Small intestine (tissue), 7 donors: ENCODE measurements around the gene SLC37A3. TPM values are rescaled to one million over a fixed set of nuclear protein-coding genes. Genes with fewer than 3 reads are reported as not detected.
A peak's percentile ranks its signal among the peaks of the same experiment; 100 is the strongest.

Experiments
- DNase-seq, 2 donors: peaks; one replicate each; pipeline versions ENCODE4 v3.0.0 to v3.0.0-alpha.2; 2013
- FAIRE-seq: peaks from 2 replicates; lab custom pipeline; 2012; peaks lifted over from hg19 to GRCh38; lab: Jason Lieb, UNC
- H3K27ac ChIP-seq, 3 donors: one replicate each; pipeline ENCODE4 v1.5.1; 2013; ENCODE audit warnings: low read length in 2 of 3, mild to moderate bottlenecking in 2 of 3, control low read depth in 1 of 3, inconsistent platforms in 1 of 3, low read depth in 1 of 3, moderate library complexity in 1 of 3
- H3K27me3 ChIP-seq, 3 donors: one replicate each; pipeline ENCODE4 v1.6.1; 2013; ENCODE audit warnings: low read length in 3 of 3, inconsistent platforms in 1 of 3; ENCODE audit not compliant: control insufficient read depth in 3 of 3, insufficient read depth in 3 of 3
- H3K36me3 ChIP-seq, 3 donors: one replicate each; pipeline ENCODE4 v1.6.1; 2013; ENCODE audit warnings: low read length in 3 of 3, inconsistent platforms in 1 of 3, low read depth in 1 of 3, mild to moderate bottlenecking in 1 of 3, moderate library complexity in 1 of 3; ENCODE audit not compliant: control insufficient read depth in 3 of 3, insufficient read depth in 2 of 3
- H3K4me1 ChIP-seq, 3 donors: one replicate each; pipeline ENCODE4 v1.6.1; 2013; ENCODE audit warnings: low read length in 2 of 3, inconsistent platforms in 1 of 3, low read depth in 1 of 3, mild to moderate bottlenecking in 1 of 3, moderate library complexity in 1 of 3; ENCODE audit not compliant: control insufficient read depth in 3 of 3, insufficient read depth in 2 of 3
- H3K4me3 ChIP-seq, 3 donors: one replicate each; pipeline ENCODE4 v1.5.1; 2013; ENCODE audit warnings: low read length in 3 of 3, control low read depth in 1 of 3, inconsistent platforms in 1 of 3, low read depth in 1 of 3, mild to moderate bottlenecking in 1 of 3, moderate library complexity in 1 of 3
- H3K9me3 ChIP-seq, 2 donors: one replicate each; pipeline ENCODE4 v1.6.1; 2013; ENCODE audit warnings: low read depth in 1 of 2, low read length in 1 of 2; ENCODE audit not compliant: control insufficient read depth in 2 of 2, insufficient read depth in 1 of 2
- WGBS, 3 donors: extraction: QIAGEN DNeasy Blood & Tissue Kit; methylation state at CpG; one replicate each; pipeline ENCODE4 v1.1.7; 2013; 5-methylcytosine and 5-hydroxymethylcytosine counted together
- polyA plus RNA-seq, 4 donors: library from polyadenylated mRNA; stranded (reverse) in 3 of 4; unstranded in 1 of 4; fragments of 200-250 nt in 3 of 4; fragments of 120-200 nt in 1 of 4; gene quantifications; one replicate each; pipeline versions ENCODE4 v1.2.1 to v1.2.3, GENCODE V29; 2013
- donor health status: healthy with polysubstance abuse.
- donor health status: control.
- donor health status: control.
- donor health status: Bipolar disorder and iron deficiency.
- donor health status: healthy.

The SLC37A3 gene
- polyA plus RNA-seq, 4 donors: 14.1 to 31.9 (median 17.8) TPM

DNA sequence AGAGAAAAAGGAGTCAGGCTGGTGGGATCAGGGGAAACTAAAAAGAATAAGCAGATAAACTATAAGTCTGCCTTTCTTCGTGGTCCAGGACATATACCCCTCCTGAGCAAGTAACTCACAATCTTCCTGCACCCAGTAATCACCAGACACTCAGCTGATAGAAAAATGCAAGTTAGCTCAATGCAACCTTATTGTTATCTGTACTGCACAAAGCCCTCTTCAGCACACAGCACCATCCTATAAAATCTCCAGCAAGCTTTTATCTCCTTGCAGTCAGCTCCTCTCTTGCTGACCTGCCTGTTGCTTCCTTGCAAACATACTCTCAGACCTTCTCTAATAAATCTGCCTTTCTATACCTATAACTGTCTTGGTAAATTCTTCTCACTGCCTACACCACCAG is 6.7 kb downstream of the SLC37A3 start:
- no peaks in the 10 kb centered on the region for H3K27me3 ChIP-seq
- no peaks in the 10 kb centered on the region for H3K4me1 ChIP-seq
- no peak for DNase-seq
- H3K27ac ChIP-seq: no peak overlapping the region
- peaks cover 0 to 6% (median 0%) of the 10 kb centered on the region in 3 donors for H3K36me3 ChIP-seq
- H3K9me3 ChIP-seq: no peaks in the 10 kb centered on the region
- no peak for FAIRE-seq
- WGBS, 3 donors: 72 to 83% (median 81%) methylated on average over 1 of the region's 1 CpG
- no peak overlapping the region for H3K4me3 ChIP-seq

DNA sequence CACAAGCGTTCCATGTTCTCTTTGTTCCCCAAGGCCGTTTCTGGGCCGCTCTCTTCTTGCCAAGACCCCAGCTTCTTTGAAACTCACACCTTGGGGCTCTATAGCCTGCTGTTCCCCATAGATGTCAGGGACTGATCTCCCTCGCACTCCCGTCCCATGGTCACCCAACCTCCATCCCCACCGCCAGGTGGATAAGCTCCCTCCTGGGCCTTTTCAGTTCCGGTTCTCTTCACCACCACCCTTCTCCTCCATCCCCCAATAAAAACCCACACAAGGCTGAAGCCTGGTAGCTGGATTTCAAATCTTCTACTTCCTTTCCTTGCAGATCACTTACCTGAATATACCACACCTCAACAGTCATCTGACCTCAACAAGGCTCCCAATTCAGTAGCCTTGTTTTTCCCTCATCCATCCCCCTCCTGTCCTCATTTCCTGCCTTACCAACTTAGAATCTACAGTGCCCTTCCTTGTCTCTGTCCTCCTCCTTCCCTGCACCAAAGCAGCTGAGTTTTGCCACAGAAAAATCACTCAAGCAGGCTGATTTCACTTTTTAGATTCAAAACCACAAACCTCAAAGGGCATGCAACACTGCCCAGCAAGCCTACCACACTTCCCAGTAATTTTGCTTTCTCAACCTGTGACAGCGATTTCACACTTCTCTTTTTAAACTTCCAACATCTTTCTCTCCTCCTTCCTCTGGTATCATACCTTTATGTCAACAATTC is 7.7 kb downstream of the SLC37A3 start:
- H3K36me3 ChIP-seq: peaks cover 0 to 10% (median 0%) of the 10 kb centered on the region in 3 donors
- no peaks in the 10 kb centered on the region for H3K4me1 ChIP-seq
- H3K4me3 ChIP-seq: no peak overlapping the region
- no peak for DNase-seq
- 76 to 91% (median 90%) methylated on average over 8 of the region's 8 CpGs for WGBS, 3 donors
- H3K27me3 ChIP-seq: no peaks in the 10 kb centered on the region
- H3K27ac ChIP-seq: no peak overlapping the region
- no peaks in the 10 kb centered on the region for H3K9me3 ChIP-seq
- no peak for FAIRE-seq

DNA sequence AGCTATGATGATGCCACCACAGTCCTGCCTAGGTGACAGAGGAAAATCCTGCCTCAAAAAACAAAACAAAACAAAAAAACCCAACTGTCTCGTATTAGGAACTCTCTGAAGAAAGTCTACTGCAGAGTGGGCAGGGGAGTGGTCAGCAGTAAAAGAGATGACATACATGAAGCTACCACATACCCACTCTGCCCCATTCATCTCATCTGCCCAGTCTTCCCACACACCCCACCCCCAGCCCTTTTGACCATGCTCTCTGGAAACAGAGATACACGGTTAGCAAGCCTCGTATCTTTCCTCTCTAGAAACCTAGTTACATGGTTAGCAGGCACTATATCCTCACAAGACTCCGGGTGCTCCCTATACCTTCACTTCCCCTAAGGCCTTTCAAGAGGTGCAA is 8.3 kb downstream of the SLC37A3 start:
- DNase-seq: no peak
- Histone ChIP-seq H3K9me3 (no peaks in the 10 kb centered on the region), H3K36me3 (peaks cover 0 to 10% (median 0%) of the 10 kb centered on the region in 3 donors), H3K4me3 (no peak overlapping the region), H3K27me3 (no peaks in the 10 kb centered on the region), H3K27ac (no peak overlapping the region), H3K4me1 (no peaks in the 10 kb centered on the region)
- 73 to 90% (median 75%) methylated on average over 4 of the region's 4 CpGs for WGBS, 3 donors
- FAIRE-seq: no peak

DNA sequence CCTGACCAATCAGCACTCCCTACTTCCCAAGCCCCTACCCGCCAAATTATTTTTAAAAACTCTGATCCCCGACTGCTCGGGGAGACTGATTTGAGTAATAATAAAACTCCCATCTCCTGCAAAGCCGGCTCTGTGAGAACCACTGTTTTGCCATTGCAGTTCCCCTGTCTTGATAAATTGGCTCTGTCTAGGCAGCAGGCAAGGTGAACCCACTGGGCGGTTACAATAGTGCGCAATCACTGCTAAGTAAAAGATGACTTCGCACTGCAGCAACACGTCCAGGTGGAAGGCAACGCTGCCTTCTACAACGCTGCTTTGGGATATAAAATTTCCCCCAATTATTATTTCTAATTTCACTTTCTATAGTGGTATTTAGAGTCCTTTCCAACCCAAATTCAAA is 8.9 kb downstream of the SLC37A3 start:
- DNase-seq (no peak), FAIRE-seq (no peak)
- no peak overlapping the region for H3K27ac ChIP-seq
- whole genome bisulfite sequencing, 3 donors: 81 to 89% (median 81%) methylated on average over 10 of the region's 10 CpGs
- H3K4me1 ChIP-seq: no peaks in the 10 kb centered on the region
- no peak overlapping the region for H3K4me3 ChIP-seq
- H3K36me3 ChIP-seq: peaks cover 0 to 10% (median 0%) of the 10 kb centered on the region in 3 donors
- no peaks in the 10 kb centered on the region for H3K27me3 ChIP-seq
- no peaks in the 10 kb centered on the region for H3K9me3 ChIP-seq

DNA sequence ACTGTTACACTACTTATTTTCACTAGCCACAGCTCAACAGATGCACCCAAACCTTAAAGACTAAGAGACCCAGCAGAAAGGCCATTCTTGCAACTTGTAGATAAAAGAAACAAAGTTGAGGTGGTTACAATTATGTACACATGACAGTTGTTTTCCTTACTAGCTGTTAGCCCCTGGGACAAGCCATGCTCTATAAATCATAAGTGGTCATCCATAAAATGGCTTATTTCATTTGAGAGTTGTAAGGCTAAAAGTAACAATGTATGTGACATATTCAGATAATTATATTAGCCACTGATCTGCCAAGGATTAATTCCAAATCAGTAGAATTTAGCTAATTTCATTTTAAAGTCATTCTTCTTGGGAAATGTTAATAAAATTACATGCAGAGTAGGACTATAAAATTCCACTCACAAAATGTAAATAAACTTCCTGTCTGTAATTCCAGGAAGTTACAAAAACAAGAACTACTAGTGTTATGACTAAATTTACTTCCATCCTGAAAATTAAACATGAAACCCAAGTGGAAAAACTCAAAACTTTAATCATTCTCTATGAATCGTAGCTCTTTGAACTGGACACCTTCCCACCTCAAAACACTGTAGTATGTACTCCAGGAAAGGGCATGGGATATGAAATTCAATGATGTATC is 13.3 kb downstream of the SLC37A3 start:
- FAIRE-seq: no peak

DNA sequence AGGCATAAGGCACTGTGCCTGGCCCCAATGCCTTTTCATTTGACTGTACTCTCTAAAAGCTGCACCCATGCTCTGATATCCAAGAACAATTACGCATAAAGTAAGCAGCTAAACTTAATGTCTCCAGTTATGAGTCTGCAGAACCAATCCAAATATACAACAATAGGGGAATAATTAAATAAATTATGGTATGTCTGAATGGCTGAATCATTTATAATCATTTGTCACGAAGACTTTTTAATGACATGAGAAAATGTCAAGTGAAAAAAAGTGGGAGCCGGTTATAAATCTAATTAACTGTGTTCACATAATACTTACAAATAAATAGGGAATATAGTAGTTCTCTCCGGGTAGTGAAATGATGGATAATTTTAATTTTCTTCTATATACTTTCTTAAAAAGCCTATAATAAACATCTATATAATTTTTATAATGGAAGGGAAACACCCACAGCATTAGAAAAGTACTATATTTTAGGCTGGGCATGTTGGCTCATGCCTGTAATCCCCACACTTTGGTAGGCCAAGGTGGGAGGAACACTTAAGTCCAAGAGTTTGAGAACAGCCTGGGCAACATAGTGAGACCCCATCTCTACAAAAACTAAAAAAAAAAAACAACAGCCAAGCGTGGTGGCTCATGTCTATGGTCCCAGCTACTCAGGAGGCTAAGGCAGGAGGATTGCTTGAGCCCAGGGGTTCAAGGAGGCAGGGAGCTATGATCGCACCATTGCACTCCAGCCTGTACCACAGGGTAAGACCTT is 14.2 kb downstream of the SLC37A3 start:
- Histone ChIP-seq H3K4me3 (no peak overlapping the region), H3K36me3 (peaks cover 3 to 26% (median 7%) of the 10 kb centered on the region in 3 donors), H3K9me3 (no peaks in the 10 kb centered on the region), H3K27me3 (no peaks in the 10 kb centered on the region), H3K4me1 (no peaks in the 10 kb centered on the region), H3K27ac (no peak overlapping the region)
- FAIRE-seq (no peak), DNase-seq (no peak)
- 96 to 98% (median 98%) methylated on average over 6 of the region's 6 CpGs for WGBS, 3 donors

More for the DNA sequence above, 13.3 kb downstream of the SLC37A3 start:
- H3K27ac ChIP-seq: no peak overlapping the region
- 51 to 81% (median 74%) methylated on average over 1 of the region's 1 CpG for WGBS, 3 donors
- H3K4me3 ChIP-seq: no peak overlapping the region
- no peak for DNase-seq
- H3K4me1 ChIP-seq: no peaks in the 10 kb centered on the region
- no peaks in the 10 kb centered on the region for H3K9me3 ChIP-seq
- H3K36me3 ChIP-seq: peaks cover 3 to 21% (median 4%) of the 10 kb centered on the region in 3 donors
- no peaks in the 10 kb centered on the region for H3K27me3 ChIP-seq

GRCh38 chr7:140375892-140376730 is 22.2 kb downstream of the SLC37A3 start:
- peak overlapping the region in 1 of 3 donors; percentile 18 for H3K27ac ChIP-seq
- H3K4me1 ChIP-seq: no peaks in the 10 kb centered on the region
- DNase-seq (no peak), FAIRE-seq (no peak)
- no peaks in the 10 kb centered on the region for H3K9me3 ChIP-seq
- H3K27me3 ChIP-seq: no peaks in the 10 kb centered on the region
- peaks cover 0 to 34% (median 4%) of the 10 kb centered on the region in 3 donors for H3K36me3 ChIP-seq
- no peak overlapping the region for H3K4me3 ChIP-seq
- 74 to 83% (median 77%) methylated on average over 8 of the region's 8 CpGs for WGBS, 3 donors

DNA sequence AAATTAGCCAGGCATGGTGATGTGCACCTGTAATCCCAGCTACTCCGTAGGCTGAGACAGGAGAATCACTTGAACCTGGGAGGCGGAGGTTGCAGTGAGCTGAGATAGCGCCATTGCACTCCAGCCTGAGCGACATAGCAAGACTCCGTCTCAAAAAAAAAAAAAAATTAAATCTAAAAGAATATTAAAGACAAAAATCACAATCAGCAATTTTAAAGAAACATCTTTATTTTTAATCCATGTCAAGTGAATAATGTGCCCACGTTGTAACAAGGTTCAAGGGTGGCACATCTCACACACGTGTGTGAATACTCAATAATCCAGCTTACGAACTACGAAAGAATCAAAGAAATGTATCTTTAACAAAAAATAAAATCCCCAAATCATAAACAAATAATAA is 23.0 kb downstream of the SLC37A3 start:
- Histone ChIP-seq H3K27ac (no peak overlapping the region), H3K4me3 (no peak overlapping the region), H3K4me1 (no peaks in the 10 kb centered on the region), H3K9me3 (no peaks in the 10 kb centered on the region), H3K36me3 (peaks cover 0 to 32% (median 4%) of the 10 kb centered on the region in 3 donors), H3K27me3 (no peaks in the 10 kb centered on the region)
- DNase-seq: no peak
- no peak for FAIRE-seq
- 96 to 98% (median 97%) methylated on average over 9 of the region's 9 CpGs for WGBS, 3 donors
